CD1c-positive myeloid dendritic cell (primary cell): Measurements from ENCODE around the gene SORCS1.

ENCODE experiments used
- DNase-seq: peaks from one replicate; pipeline ENCODE4 v3.0.0-alpha.2; 2016; ENCODE audit errors: extremely low spot score

The SORCS1 gene

GRCh38 chr10:107104026-107104652 is 60.4 kb downstream of the SORCS1 start:
- no peak for DNase-seq

- no peak for DNase-seq
Observed at GRCh38 chr10:107103174-107104025, 61.1 kb downstream of the SORCS1 start.

GRCh38 chr10:107098326-107098725 is 66.2 kb downstream of the SORCS1 start:
- no peak for DNase-seq

GRCh38 chr10:107094824-107095522 is 69.5 kb downstream of the SORCS1 start:
- DNase-seq = no peak

- no peak for DNase-seq
Observed at GRCh38 chr10:107092321-107092720, 72.2 kb downstream of the SORCS1 start.

GRCh38 chr10:107091126-107091525 is 73.4 kb downstream of the SORCS1 start:
- no peak for DNase-seq

GRCh38 chr10:107085665-107086525 is 78.6 kb downstream of the SORCS1 start:
- DNase-seq = no peak

- no peak for DNase-seq
Observed at GRCh38 chr10:107083388-107084009, 81.0 kb downstream of the SORCS1 start.

- no peak for DNase-seq
Observed at GRCh38 chr10:107081644-107082043, 82.9 kb downstream of the SORCS1 start.

GRCh38 chr10:107075117-107075516 is 89.4 kb downstream of the SORCS1 start:
- no peak for DNase-seq

- no peak for DNase-seq
Observed at GRCh38 chr10:107072786-107073185, 91.7 kb downstream of the SORCS1 start.

GRCh38 chr10:107072028-107072427 is 92.5 kb downstream of the SORCS1 start:
- no peak for DNase-seq

GRCh38 chr10:107071301-107071700 is 93.2 kb downstream of the SORCS1 start:
- no peak for DNase-seq

GRCh38 chr10:107067843-107068242 is 96.7 kb downstream of the SORCS1 start:
- no peak for DNase-seq

GRCh38 chr10:107064075-107064474 is 100.4 kb downstream of the SORCS1 start:
- DNase-seq = no peak

- no peak for DNase-seq
Observed at GRCh38 chr10:107059872-107060271, 104.6 kb downstream of the SORCS1 start.

- DNase-seq = no peak
Observed at GRCh38 chr10:107059068-107059804, 105.3 kb downstream of the SORCS1 start.

- DNase-seq = no peak
Observed at GRCh38 chr10:107058331-107058730, 106.2 kb downstream of the SORCS1 start.

GRCh38 chr10:107056182-107056581 is 108.3 kb downstream of the SORCS1 start:
- DNase-seq = no peak

GRCh38 chr10:107054469-107055156 is 109.9 kb downstream of the SORCS1 start:
- DNase-seq = no peak
